C4-2B (cell line): Measurements from ENCODE around the gene CCDC83.
A peak's percentile ranks its signal among the peaks of the same experiment; 100 is the strongest.

Experiments
- H3K27ac ChIP-seq: fragments of 450-650 bp; 2 replicates; pipeline ENCODE4 v1.5.1; 2017
- ZFX ChIP-seq: fragments of 450-650 bp; IDR thresholded peaks from 2 replicates; pipeline ENCODE4 v1.6.1; 2017
- TF ChIP-seq, protein P1 (sequence below): fragments of 450-650 bp; conservative IDR thresholded peaks from 2 replicates; pipeline ENCODE4 v1.5.1; 2017; ENCODE audit warnings: mild to moderate bottlenecking

CCDC83 gene

DNA sequence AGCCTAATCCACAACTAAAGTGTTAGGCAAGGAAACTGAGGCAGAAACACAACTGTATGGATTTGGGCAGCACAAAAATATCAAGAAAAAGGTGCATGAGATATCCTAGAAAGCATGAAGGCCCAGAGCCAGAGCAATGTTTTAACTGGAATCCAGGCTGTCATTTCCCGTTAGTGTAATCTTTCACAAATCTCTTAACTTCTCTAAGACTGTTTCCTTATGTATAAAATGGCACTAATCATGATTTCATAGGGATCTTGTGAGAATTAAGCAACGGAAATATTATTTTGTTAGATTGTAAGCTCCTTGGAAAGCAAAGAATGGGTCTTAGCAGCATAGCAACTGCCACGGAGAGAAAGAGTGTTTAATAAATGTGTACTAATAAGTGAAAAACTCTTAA, 29.6 kb upstream of the CCDC83 start:
- TF ChIP-seq, protein P1, sequence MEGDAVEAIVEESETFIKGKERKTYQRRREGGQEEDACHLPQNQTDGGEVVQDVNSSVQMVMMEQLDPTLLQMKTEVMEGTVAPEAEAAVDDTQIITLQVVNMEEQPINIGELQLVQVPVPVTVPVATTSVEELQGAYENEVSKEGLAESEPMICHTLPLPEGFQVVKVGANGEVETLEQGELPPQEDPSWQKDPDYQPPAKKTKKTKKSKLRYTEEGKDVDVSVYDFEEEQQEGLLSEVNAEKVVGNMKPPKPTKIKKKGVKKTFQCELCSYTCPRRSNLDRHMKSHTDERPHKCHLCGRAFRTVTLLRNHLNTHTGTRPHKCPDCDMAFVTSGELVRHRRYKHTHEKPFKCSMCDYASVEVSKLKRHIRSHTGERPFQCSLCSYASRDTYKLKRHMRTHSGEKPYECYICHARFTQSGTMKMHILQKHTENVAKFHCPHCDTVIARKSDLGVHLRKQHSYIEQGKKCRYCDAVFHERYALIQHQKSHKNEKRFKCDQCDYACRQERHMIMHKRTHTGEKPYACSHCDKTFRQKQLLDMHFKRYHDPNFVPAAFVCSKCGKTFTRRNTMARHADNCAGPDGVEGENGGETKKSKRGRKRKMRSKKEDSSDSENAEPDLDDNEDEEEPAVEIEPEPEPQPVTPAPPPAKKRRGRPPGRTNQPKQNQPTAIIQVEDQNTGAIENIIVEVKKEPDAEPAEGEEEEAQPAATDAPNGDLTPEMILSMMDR = no peak
- TF ChIP-seq ZFX = no peak
- H3K27ac ChIP-seq = peak overlapping the region; percentile 98

DNA sequence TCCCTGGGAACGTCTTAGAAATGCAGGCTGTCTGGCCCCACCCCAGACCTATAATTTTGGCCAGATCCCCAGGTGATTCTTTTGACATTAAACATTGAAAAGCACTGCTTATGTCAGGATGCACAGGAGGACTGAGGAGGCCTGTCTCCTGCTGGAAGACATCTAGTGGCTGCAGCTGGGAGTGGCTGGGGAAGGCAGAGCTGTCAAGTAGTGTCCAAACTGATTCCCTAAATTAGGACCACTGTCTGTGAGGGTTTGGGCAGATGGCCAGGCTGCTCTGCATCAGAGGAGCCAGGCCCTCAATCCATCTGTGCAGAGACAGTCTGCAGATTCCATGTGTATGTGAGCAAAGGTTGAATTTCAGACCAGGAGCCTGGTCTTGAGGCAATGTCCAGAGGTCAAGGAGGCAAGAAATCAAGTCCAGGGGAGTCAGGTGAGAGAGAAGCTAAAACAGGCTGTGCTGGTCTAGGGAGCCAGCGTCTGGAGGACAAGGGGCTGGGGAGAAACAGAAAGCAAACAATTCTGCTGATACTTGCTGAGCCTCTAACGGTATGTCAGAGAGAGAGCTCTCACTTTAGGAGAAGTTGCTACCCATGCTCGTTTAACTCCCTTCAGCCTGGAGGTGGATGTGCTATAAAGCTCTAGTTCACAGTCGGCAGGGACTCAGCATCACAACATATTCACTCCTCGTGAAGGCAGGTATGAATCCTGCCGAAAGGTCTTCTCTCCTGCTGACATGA, 28.9 kb upstream of the CCDC83 start:
- TF ChIP-seq, protein P1 = peak; percentile 82
- TF ChIP-seq ZFX = no peak
- H3K27ac ChIP-seq = peak overlapping the region; percentile 98

DNA sequence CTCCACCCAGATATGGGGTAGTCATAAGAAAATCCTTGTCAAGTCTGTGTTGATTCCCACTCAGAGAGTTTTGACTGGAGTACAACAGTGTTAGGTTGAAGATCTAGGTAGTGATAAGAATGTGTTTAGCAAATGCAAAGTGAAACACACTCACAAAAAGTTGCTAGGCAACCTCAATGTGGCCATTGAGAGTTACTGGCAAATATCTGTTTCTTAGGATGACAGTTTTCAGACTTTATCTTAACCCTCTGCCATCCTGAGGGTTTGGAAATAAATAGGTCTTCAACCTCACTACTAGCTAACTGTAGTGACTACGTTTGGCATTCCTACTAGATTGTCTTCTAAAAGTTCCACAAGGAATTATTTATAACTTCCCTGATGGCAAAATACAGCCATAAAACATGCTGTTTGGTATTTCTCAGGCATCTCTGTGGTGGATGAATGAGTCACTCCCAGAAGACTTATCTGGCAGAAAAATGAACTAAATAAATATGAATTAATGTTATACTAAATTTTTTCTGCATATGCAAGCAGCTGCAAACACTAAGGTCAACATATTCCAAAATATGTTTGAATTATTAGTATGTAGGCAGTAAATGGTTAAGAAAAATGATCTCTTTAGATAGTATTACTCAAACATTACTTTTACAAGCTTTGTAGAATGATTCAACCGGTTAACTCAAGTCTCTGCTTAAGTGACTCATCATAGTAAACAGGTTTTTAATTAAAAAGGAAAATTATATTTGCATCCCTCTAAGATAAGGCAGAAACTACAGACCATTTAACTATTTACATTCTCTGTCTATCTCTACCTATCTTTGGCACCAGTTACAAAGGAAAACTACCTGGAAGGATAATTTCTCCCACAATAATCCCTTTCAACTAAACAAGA, 27.2 kb upstream of the CCDC83 start:
- no peak for TF ChIP-seq ZFX
- TF ChIP-seq, protein P1 = no peak
- peak overlapping the region; percentile 98 for H3K27ac ChIP-seq

DNA sequence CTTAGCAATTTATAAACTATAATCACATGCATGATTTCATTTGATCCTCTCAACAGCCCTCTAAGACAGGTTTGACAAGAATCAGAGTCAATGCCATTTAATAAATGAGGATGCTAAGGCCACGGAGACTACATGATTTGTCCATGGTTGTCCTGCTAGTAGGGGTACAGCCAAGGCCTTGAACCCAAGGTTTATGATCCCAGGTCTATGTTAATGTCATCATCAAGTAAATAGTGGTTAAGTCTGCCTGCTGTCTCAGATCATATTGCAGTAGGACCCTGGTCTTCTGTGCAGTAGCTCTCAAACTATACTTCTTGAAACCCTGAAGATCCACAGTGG, 26.6 kb upstream of the CCDC83 start:
- no peak for TF ChIP-seq ZFX
- TF ChIP-seq, protein P1 = no peak

DNA sequence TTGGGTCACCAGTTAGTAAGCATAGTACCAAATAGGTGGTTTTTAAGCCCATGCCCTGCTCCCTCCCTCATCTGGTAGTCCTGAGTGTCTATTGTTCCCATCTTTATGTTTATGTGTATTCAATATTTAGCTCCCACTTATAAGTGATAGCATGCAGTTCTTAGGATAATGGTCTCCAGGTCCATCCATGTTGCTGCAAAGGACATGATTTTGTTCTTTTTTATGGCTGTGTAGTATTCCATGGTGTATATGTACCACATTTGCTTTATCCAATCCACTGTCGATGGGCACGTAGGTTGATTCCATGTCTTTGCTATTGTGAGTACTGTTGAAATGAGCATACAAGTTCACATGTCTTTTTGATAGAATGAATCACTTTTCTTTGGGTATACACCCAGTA, 26.0 kb upstream of the CCDC83 start:
- peak overlapping the region; percentile 79; the same call in 1 of the 2 replicates for H3K27ac ChIP-seq
- TF ChIP-seq, protein P1 = no peak
- no peak for TF ChIP-seq ZFX

More for the DNA sequence above, 26.6 kb upstream of the CCDC83 start:
- peak overlapping the region; percentile 79; the same call in 1 of the 2 replicates for H3K27ac ChIP-seq

DNA sequence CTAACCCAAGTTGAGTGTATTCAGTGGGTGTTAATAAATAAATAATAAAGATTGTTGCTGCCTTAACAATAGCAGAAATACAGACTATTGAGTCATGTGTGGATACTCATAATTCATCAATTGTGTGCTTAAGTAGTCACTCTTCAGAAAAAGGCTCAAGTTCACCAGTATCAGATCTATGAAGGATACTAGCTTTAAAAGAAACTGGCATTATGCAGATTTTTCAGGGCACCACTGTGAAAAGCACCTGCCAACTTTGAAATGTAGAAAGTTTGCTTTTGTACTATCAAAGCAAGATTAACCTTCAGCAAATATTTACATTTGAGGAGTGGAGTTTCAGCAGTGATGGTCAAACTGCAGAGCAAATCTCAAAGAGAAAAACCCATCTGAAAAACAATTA, 24.1 kb upstream of the CCDC83 start:
- peak overlapping the region; percentile 78; the same call in 1 of the 2 replicates for H3K27ac ChIP-seq

More for the DNA sequence above, 24.1 kb upstream of the CCDC83 start:
- TF ChIP-seq, protein P1 = no peak
- TF ChIP-seq ZFX = no peak
